GM20000 (cell line): Measurements from ENCODE around the gene AFG3L2.

Experiments used
- DNase-seq: peaks from one replicate; pipeline ENCODE4 v3.0.0; 2012; ENCODE audit warnings: low spot score
- TF ChIP-seq, protein P1 (sequence below): IDR thresholded peaks from 2 replicates; pipeline ENCODE4 v1.5.1; 2012; ENCODE audit warnings: mild to moderate bottlenecking, control low read depth; ENCODE audit errors: extremely low read depth, missing control alignments

Gene AFG3L2

DNA sequence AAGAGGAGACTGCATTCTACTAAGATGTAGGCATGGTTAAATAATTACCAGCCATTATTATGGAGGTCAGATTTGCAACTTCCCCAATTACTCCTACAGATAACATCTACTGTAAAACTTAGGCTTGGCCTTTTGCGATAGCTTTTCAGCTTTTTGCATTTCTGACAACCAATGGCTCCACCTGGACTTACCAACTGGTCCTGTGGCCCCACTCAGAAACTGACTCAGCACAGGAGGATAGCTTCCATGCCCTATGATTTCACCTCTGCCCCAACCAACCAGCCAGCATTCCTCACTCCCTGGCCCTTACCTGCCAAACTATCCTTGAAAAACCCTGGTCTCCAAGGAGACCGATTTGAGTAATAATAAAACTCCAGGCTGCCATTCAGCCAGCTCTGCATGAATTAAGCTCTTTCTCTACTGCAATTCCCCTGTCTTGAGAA, 40.8 kb downstream of the AFG3L2 start:
- no peak for DNase-seq
- TF ChIP-seq, protein P1, sequence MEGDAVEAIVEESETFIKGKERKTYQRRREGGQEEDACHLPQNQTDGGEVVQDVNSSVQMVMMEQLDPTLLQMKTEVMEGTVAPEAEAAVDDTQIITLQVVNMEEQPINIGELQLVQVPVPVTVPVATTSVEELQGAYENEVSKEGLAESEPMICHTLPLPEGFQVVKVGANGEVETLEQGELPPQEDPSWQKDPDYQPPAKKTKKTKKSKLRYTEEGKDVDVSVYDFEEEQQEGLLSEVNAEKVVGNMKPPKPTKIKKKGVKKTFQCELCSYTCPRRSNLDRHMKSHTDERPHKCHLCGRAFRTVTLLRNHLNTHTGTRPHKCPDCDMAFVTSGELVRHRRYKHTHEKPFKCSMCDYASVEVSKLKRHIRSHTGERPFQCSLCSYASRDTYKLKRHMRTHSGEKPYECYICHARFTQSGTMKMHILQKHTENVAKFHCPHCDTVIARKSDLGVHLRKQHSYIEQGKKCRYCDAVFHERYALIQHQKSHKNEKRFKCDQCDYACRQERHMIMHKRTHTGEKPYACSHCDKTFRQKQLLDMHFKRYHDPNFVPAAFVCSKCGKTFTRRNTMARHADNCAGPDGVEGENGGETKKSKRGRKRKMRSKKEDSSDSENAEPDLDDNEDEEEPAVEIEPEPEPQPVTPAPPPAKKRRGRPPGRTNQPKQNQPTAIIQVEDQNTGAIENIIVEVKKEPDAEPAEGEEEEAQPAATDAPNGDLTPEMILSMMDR, result no peak

GRCh38 chr18:12335503-12335902, 41.5 kb downstream of the AFG3L2 start:
- TF ChIP-seq, protein P1, result no peak
- DNase-seq, result no peak

DNA sequence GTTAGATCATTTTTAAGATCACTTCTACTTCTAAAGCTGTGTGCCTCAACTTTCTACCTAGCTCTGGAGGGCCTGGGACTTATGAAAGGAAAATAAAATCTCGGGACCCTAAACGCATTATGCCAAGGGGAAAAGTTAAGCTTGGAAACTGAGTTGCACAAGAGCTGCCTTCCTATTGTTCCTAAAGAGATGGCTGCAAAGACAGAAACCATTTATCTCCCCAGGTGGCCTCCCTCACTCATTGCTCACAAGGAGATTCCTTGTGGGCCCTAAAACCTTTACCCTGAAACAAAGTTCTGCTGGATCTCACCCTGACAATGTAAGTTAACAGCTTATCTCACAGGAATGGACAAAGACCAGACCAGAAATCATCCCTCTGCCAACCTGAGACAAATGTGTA, 42.2 kb downstream of the AFG3L2 start:
- TF ChIP-seq, protein P1, result no peak
- no peak for DNase-seq

DNA sequence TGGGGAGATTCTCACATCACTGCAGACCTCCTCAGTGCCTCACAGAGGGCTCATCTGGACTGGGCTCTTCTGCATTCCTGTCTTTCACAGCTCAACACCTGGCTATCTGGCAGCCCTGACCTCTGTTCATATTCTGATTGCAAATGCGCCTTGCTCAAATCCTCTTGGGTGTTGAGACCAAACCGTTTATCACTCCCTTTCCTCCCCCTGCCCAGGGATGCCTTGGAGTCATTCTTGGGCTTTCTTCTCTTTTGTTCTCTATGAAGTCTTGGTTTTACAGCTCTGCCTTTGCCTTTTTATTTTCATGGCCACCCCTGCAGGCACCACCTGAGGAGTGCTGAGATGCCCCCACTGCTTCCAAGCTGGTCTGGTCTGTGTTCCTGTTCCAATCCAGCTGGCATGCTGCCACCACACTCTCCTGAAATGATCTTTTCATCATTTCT, 42.6 kb downstream of the AFG3L2 start:
- TF ChIP-seq, protein P1, result no peak
- no peak for DNase-seq

GRCh38 chr18:12333506-12334290, 43.3 kb downstream of the AFG3L2 start:
- no peak for DNase-seq
- TF ChIP-seq, protein P1, result no peak

DNA sequence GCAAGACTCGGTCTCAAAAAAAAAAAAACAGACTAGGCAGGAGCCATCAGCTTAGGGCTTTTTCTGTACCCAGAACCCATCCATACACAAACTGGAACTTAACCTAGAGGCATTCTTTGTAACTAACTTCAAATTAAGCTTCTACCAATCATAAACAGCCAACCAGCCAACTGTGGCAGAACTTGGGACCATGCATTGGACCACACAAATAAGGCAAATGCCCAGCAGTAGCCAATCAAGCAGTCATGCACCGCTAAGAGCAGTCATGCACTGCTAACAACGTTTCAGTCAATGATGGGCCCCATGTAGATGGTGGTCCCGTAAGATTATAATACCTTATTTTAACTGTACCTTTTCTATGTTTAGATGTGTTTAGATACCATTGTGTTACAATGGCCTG, 46.3 kb downstream of the AFG3L2 start:
- TF ChIP-seq, protein P1, result no peak
- DNase-seq, result no peak

DNA sequence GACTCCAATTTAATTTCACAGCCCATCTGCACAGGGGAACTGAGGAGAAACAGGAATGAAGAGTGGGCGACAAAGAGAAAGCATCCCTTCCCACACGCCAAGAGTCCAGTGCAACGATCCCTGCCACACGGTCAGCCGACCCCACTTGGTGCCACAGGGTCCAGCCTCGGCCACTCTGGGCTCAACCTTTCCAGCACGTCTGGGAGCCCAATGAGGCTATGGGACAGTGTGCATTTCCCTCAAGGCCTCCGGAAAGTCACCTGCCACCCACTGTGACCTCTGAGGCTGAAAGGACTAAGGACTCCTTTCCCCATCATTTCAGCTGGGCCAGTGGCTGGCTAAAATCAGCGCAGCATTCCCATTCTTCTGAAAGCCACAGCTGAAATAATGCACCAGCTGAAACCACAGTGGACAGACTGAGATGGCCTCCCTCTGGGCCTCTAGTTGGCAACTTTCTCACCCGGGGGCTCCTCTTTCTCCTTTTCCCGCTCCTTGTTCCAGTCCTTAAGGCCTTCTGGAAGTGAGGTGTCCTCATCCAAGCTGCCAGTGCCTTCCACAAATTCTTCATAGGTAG, 47.8 kb downstream of the AFG3L2 start:
- no peak for DNase-seq
- TF ChIP-seq, protein P1, result no peak
